Pancreas (tissue), 10 donors: Measurements from ENCODE around the gene POLK. TPM values are rescaled to one million over a fixed set of nuclear protein-coding genes. Genes with fewer than 3 reads are reported as not detected.
A peak's percentile ranks its signal among the peaks of the same experiment; 100 is the strongest.
"Not testable (repeated sequence)": the region's sequence is repeated elsewhere in the genome, so short reads cannot be mapped to it uniquely, and the experiment has no call there.

Experiments used
- ATAC-seq, 4 donors: fragments of 200-7000 bp; cut with Tn5 transposase; one replicate each; pipeline versions ENCODE4 v1.8.0 to v1.9.1; 2020; ENCODE audit warnings: mild to moderate bottlenecking in 4 of 4, moderate library complexity in 4 of 4
- DNase-seq, 6 donors: peaks; one replicate each; pipeline ENCODE4 v3.0.0-alpha.2; 2020
- FAIRE-seq: peaks from 2 replicates; lab custom pipeline; 2012; peaks lifted over from hg19 to GRCh38; lab: Jason Lieb, UNC
- H3K27ac ChIP-seq, 4 donors: fragments of 200-600 bp; sonication (generic); 1 replicate in 3 of 4; 2 replicates in 1 of 4; pipeline versions ENCODE4 v1.5.0 to v1.8.0; 2020
- H3K27me3 ChIP-seq, 4 donors: fragments of 200-600 bp; one replicate each; pipeline ENCODE4 v1.8.0; 2021
- H3K36me3 ChIP-seq, 3 donors: fragments of 200-600 bp; sonication (generic) in 1 of 3; one replicate each; pipeline versions ENCODE4 v1.5.0 to v1.8.0; 2020 to 2021
- H3K4me1 ChIP-seq, 3 donors: fragments of 200-600 bp; one replicate each; pipeline ENCODE4 v1.8.0; 2021
- H3K4me3 ChIP-seq, 4 donors: fragments of 200-600 bp; sonication (generic) in 2 of 4; one replicate each; pipeline versions ENCODE4 v1.5.0 to v1.8.0; 2020 to 2021
- H3K9me3 ChIP-seq, 4 donors: fragments of 200-600 bp; one replicate each; pipeline ENCODE4 v1.8.0; 2021
- CTCF ChIP-seq, 4 donors: fragments of 200-600 bp; sonication (generic) in 3 of 4; IDR thresholded peaks; one replicate each; pipeline versions ENCODE4 v1.5.0 to v1.8.0; 2021; ENCODE audit warnings: antibody characterized with exemption in 4 of 4
- WGBS, 2 donors: extraction: QIAGEN DNeasy Blood & Tissue Kit; methylation state at CpG; one replicate each; pipeline ENCODE4 v1.1.7; 2013; 5-methylcytosine and 5-hydroxymethylcytosine counted together
- intact Hi-C, 3 donors: fragments of 100-400 bp; cut with DNase I; formaldehyde crosslinking; loops; one replicate each; pipeline versions ENCODE4 v1.11.1 to v1.14.2; 2022
- polyA plus RNA-seq, 2 donors: library from polyadenylated mRNA; stranded (reverse); fragments of 200-250 nt; gene quantifications; one replicate each; pipeline ENCODE4 v1.2.3, GENCODE V29; 2013
- total RNA-seq, 6 donors: library from RNA; stranded (reverse); fragmentation: NEBNext Ultra II Directional in 4 of 6; extraction: Animal tissue kit (Norgen Biotek cat#: 25700) in 4 of 6; gene quantifications; one replicate each; pipeline versions ENCODE4 v1.2.1 to v1.2.4, GENCODE V29; 2021 to 2023
- donor health status: healthy with polysubstance abuse.
- donor health status: DM: no; HTN: no; CAD: no; lungs with moderate emphysema.
- donor health status: DM: no; HTN: no; CAD: no.
- donor health status: control.
- donor health status: control.
- donor health status: Bipolar disorder and iron deficiency.
- donor health status: DM: yes; HTN: yes; CAD: no.
- donor health status: DM: no; HTN: no; CAD: no.
- donor health status: DM: no; HTN: no; CAD: no.
- donor health status: DM: yes; HTN: yes; CAD: no.

Gene POLK
- total and polyA plus RNA-seq, 8 donors, result 3.9 to 18.5 (median 11.3) TPM

- ATAC-seq (no peak), FAIRE-seq (no peak), DNase-seq (no peak)
- H3K4me3 ChIP-seq, result no peak overlapping the region
- intact Hi-C loops, result no loop called here
- H3K27ac ChIP-seq, result no peak overlapping the region
- H3K36me3 ChIP-seq, result no peaks in the 10 kb centered on the region
- no peaks in the 10 kb centered on the region for H3K9me3 ChIP-seq
- TF ChIP-seq CTCF (IDR thresholded peaks at IDR 0.05), result no peak
- no peaks in the 10 kb centered on the region for H3K27me3 ChIP-seq
- no peaks in the 10 kb centered on the region for H3K4me1 ChIP-seq
Measured at GRCh38 chr5:75603371-75603770, 91.7 kb downstream of the POLK start.

DNA sequence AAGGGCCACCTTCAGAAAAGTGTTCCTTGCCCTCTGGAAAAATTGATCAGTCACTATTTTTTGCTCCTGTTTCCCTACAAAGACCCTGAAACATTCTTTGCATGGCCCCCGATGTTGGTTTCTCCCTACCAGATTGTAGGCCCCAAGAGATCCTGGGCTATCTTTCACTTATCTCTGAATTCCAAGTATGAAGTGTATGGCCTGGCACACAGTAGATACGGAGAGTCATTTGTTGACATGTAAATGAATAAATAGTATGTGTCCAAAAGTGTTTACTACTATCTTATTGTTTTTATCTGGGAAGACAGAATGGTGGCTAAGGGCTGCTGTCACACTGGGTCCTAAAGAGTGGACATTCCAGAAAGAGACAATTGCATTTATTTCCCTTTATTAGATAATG is 92.1 kb downstream of the POLK start:
- WGBS, 2 donors, result 91% methylated on average over 2 of the region's 2 CpGs
- no peak for TF ChIP-seq CTCF (IDR thresholded peaks at IDR 0.05)
- H3K4me1 ChIP-seq, result no peaks in the 10 kb centered on the region
- H3K27me3 ChIP-seq, result no peaks in the 10 kb centered on the region
- DNase-seq (no peak), FAIRE-seq (no peak), ATAC-seq (no peak)
- no peaks in the 10 kb centered on the region for H3K9me3 ChIP-seq
- intact Hi-C loops, result no loop called here
- H3K27ac ChIP-seq, result no peak overlapping the region
- no peak overlapping the region for H3K4me3 ChIP-seq
- H3K36me3 ChIP-seq, result no peaks in the 10 kb centered on the region

DNA sequence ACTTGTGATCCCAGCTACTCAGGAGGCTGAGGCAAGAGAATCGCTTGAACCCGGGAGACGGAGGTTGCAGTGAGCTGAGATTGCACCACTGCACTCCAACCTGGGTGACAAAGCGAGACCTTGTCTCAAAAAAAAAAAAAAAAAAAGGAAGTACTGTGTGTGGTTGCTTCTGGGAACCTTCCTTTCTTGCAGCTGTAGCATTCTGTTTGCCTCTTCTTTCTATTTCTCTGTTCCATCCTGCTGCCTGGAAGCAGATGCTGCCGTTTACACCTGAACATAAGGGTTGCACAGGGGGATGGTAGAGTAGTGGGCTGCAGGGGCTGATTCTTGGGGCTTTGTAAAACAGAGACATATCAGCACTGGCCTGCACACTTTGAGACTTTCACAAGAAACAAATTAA is 95.7 kb downstream of the POLK start:
- FAIRE-seq, ATAC-seq, DNase-seq, intact Hi-C loops, H3K4me3 ChIP-seq, H3K27ac ChIP-seq, H3K9me3 ChIP-seq, H3K27me3 ChIP-seq, H3K4me1 ChIP-seq, H3K36me3 ChIP-seq: not testable (repeated sequence)
- 91 to 99% methylated on average over 5 of the region's 5 CpGs for WGBS, 2 donors

DNA sequence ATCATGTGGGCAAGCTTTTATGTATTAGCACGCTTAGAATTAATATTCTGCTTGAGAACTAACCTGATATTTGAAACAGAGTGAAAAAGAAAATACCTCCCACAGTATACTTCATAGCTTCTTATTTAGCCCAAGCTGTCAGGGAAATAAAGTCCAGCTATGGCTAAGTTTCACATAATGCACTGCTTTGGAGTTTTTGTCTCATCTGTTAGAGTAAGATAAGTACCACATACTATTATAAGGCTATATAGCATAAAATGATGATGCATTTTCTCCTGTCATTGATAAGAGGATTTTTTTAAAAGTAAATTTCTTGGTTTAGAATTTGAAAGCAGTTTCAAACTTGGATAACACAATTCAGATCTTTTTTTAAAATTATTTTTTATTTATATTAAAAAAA is 97.2 kb downstream of the POLK start:
- Histone ChIP-seq H3K4me1 (no peaks in the 10 kb centered on the region), H3K27ac (no peak overlapping the region), H3K27me3 (no peaks in the 10 kb centered on the region), H3K4me3 (no peak overlapping the region), H3K9me3 (no peaks in the 10 kb centered on the region), H3K36me3 (no peaks in the 10 kb centered on the region)
- FAIRE-seq (no peak), ATAC-seq (no peak), DNase-seq (no peak)
- WGBS, 2 donors, result 93 to 100% methylated on average over 1 of the region's 1 CpG
- intact Hi-C loops, result no loop called here
- no peak for TF ChIP-seq CTCF (IDR thresholded peaks at IDR 0.05)

DNA sequence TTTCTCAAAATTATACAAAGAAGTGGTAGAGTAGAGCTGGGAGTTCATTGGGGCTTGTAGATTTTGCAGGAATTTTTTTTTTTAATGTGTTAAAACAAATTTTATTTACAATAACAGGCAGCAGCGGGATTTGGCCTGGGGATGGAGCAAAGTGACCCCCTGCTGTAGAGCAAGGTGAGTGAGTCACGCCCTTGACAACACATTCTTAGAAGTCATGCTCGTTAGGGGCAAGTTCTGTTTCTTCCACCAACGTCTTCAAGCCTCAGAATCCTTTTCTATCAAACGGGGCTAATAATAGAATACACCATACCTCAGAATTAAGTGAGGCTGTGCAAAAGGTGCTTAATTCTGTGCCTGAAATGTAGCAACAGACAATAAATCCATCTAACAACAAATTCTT is 98.5 kb downstream of the POLK start:
- FAIRE-seq (no peak), DNase-seq (no peak), ATAC-seq (no peak)
- H3K4me1 ChIP-seq, result no peaks in the 10 kb centered on the region
- no peaks in the 10 kb centered on the region for H3K27me3 ChIP-seq
- H3K9me3 ChIP-seq, result no peaks in the 10 kb centered on the region
- intact Hi-C loops, result no loop called here
- no peak overlapping the region for H3K27ac ChIP-seq
- no peak overlapping the region for H3K4me3 ChIP-seq
- no peaks in the 10 kb centered on the region for H3K36me3 ChIP-seq
- no peak for TF ChIP-seq CTCF (IDR thresholded peaks at IDR 0.05)
- WGBS, 2 donors, result 89 to 95% methylated on average over 5 of the region's 5 CpGs

DNA sequence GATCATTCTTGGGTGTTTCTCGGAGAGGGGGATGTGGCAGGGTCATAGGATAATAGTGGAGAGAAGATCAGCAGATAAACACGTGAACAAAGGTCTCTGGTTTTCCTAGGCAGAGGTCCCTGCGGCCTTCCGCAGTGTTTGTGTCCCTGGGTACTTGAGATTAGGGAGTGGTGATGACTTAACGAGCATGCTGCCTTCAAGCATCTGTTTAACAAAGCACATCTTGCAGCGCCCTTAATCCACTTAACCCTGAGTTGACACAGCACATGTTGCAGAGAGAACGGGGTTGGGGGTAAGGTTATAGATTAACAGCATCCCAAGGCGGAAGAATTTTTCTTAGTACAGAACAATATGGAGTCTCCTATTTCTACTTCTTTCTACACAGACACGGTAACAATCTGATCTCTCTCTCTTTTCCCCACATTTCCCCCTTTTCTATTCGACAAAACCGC is 99.2 kb downstream of the POLK start:
- DNase-seq, intact Hi-C loops, H3K4me1 ChIP-seq, FAIRE-seq, H3K9me3 ChIP-seq, H3K36me3 ChIP-seq, H3K27me3 ChIP-seq: not testable (repeated sequence)
- H3K4me3 ChIP-seq, result peak overlapping the region; percentile 36 to 61 (median 52)
- H3K27ac ChIP-seq, result peak overlapping the region in 2 of 4 donors; percentile 44 to 46
- 8 to 10% methylated on average over 11 of the region's 11 CpGs for WGBS, 2 donors
- peak; percentile 33 to 45 (median 35) for ATAC-seq
